HEK293 (cell line): Measurements from ENCODE around the gene COL13A1.

Experiments
- CTCF ChIA-PET: fragments of 350-600 bp; formaldehyde crosslinking; extraction: SDS; loops from one replicate; lab custom pipeline; 2021; ENCODE audit warnings: antibody characterized with exemption; lab: Yijun Ruan, JAX
- POLR2A ChIA-PET: fragments of 300-600 bp; formaldehyde crosslinking; extraction: SDS; loops from one replicate; lab custom pipeline; 2020; ENCODE audit warnings: antibody characterized with exemption, inconsistent platforms; lab: Yijun Ruan, JAX
- H3K27ac ChIP-seq: fragments of 200-500 bp; sonication (Bioruptor generic); 2 replicates; pipeline ENCODE4 v1.5.1; 2014; ENCODE audit warnings: low read depth, low read length, control low read depth, inconsistent platforms; ENCODE audit errors: extremely low read depth
- H3K36me3 ChIP-seq, 2 experiments: fragments of 200-500 bp in 1 of 2; sonication (Bioruptor generic) in 1 of 2; 1 replicate in 1 of 2; 2 replicates in 1 of 2; pipeline ENCODE4 v1.5.1; 2014 to 2017; ENCODE audit warnings: inconsistent platforms in 2 of 2, low read length in 2 of 2; ENCODE audit not compliant: control insufficient read depth in 2 of 2, insufficient read depth in 1 of 2
- H3K4me1 ChIP-seq: fragments of 200-500 bp; sonication (Bioruptor generic); 2 replicates; pipeline ENCODE4 v1.5.1; 2014; ENCODE audit warnings: mild to moderate bottlenecking, low read length, inconsistent platforms; ENCODE audit not compliant: control insufficient read depth, insufficient read depth
- H3K4me3 ChIP-seq: 2 replicates; pipeline ENCODE4 v1.5.1; 2011; ENCODE audit warnings: low read depth, mild to moderate bottlenecking, control low read depth, low read length, moderate library complexity
- H3K9me3 ChIP-seq: fragments of 200-500 bp; sonication (Bioruptor generic); 2 replicates; pipeline ENCODE4 v1.5.1; 2014; ENCODE audit warnings: low read depth, low read length, inconsistent platforms; ENCODE audit not compliant: control insufficient read depth, insufficient read depth
- GLIS2 ChIP-seq: fragments of 450-650 bp; formaldehyde crosslinking; IDR thresholded peaks from 2 replicates; pipeline ENCODE4 v1.5.1; 2016; ENCODE audit warnings: missing biosample characterization, missing genetic modification characterization
- HOXA7 ChIP-seq: sonication (generic); formaldehyde crosslinking; IDR thresholded peaks from 2 replicates; pipeline ENCODE4 v1.8.1; 2022; ENCODE audit warnings: missing genetic modification reagents, borderline replicate concordance
- PATZ1 ChIP-seq: fragments of 450-650 bp; formaldehyde crosslinking; IDR thresholded peaks from 2 replicates; pipeline ENCODE4 v1.5.1; 2016; ENCODE audit warnings: missing biosample characterization, missing genetic modification characterization
- REPIN1 ChIP-seq: fragments of 450-650 bp; formaldehyde crosslinking; IDR thresholded peaks from 2 replicates; pipeline ENCODE4 v1.5.1; 2017; ENCODE audit warnings: missing biosample characterization, missing genetic modification characterization, low read depth
- ZBTB21 ChIP-seq: fragments of 450-650 bp; formaldehyde crosslinking; IDR thresholded peaks from 2 replicates; pipeline ENCODE4 v1.5.1; 2017; ENCODE audit warnings: missing biosample characterization, missing genetic modification characterization
- ZEB2 ChIP-seq: fragments of 450-650 bp; formaldehyde crosslinking; IDR thresholded peaks from 2 replicates; pipeline ENCODE4 v1.5.1; 2016; ENCODE audit warnings: missing biosample characterization, missing genetic modification characterization
- ZFP41 ChIP-seq: fragments of 450-650 bp; formaldehyde crosslinking; IDR thresholded peaks from 2 replicates; pipeline ENCODE4 v1.5.1; 2016; ENCODE audit warnings: missing biosample characterization, missing genetic modification characterization, borderline replicate concordance
- ZIC2 ChIP-seq: fragments of 450-650 bp; formaldehyde crosslinking; IDR thresholded peaks from 2 replicates; pipeline ENCODE4 v1.5.1; 2016; ENCODE audit warnings: missing biosample characterization, missing genetic modification characterization
- ZNF23 ChIP-seq: fragments of 450-650 bp; formaldehyde crosslinking; IDR thresholded peaks from 2 replicates; pipeline ENCODE4 v1.5.1; 2016; ENCODE audit warnings: missing biosample characterization, missing genetic modification characterization, borderline replicate concordance
- ZNF26 ChIP-seq: fragments of 450-650 bp; formaldehyde crosslinking; IDR thresholded peaks from 2 replicates; pipeline ENCODE4 v1.5.1; 2016; ENCODE audit warnings: missing biosample characterization, missing genetic modification characterization
- ZNF274 ChIP-seq, 2 experiments: fragments of 200-500 bp in 1 of 2; fragments of 450-650 bp in 1 of 2; sonication (Bioruptor generic) in 1 of 2; formaldehyde crosslinking in 1 of 2; IDR thresholded peaks; 2 replicates each; pipeline versions ENCODE4 v1.5.1 to v1.6.1; 2014 to 2016; ENCODE audit warnings: borderline replicate concordance in 1 of 2, inconsistent platforms in 1 of 2, low read length in 1 of 2, missing biosample characterization in 1 of 2, missing genetic modification characterization in 1 of 2
- ZNF341 ChIP-seq: fragments of 450-650 bp; formaldehyde crosslinking; IDR thresholded peaks from 2 replicates; pipeline ENCODE4; 2016; ENCODE audit warnings: low read depth, missing biosample characterization, missing genetic modification characterization
- ZNF423 ChIP-seq: fragments of 450-650 bp; formaldehyde crosslinking; IDR thresholded peaks from 2 replicates; pipeline ENCODE4 v1.5.1; 2016; ENCODE audit warnings: missing biosample characterization, missing genetic modification characterization
- ZNF488 ChIP-seq: fragments of 450-650 bp; formaldehyde crosslinking; IDR thresholded peaks from 2 replicates; pipeline ENCODE4 v1.5.1; 2016; ENCODE audit warnings: missing biosample characterization, missing genetic modification characterization
- ZNF621 ChIP-seq: fragments of 450-650 bp; formaldehyde crosslinking; IDR thresholded peaks from 2 replicates; pipeline ENCODE4 v1.5.1; 2017; ENCODE audit warnings: missing biosample characterization, missing genetic modification characterization
- ZNF658 ChIP-seq: fragments of 450-650 bp; formaldehyde crosslinking; IDR thresholded peaks from 2 replicates; pipeline ENCODE4; 2016; ENCODE audit warnings: missing biosample characterization, missing genetic modification characterization
- ZNF670 ChIP-seq: fragments of 450-650 bp; formaldehyde crosslinking; IDR thresholded peaks from 2 replicates; pipeline ENCODE4 v1.5.1; 2016; ENCODE audit warnings: missing biosample characterization, missing genetic modification characterization, low read depth
- ZNF768 ChIP-seq: fragments of 450-650 bp; formaldehyde crosslinking; IDR thresholded peaks from 2 replicates; pipeline ENCODE4 v1.5.1; 2018; ENCODE audit warnings: missing biosample characterization, mild to moderate bottlenecking, missing genetic modification characterization

Gene COL13A1

GRCh38 chr10:69879634-69880257 is 78.0 kb downstream of the COL13A1 start:
- CTCF ChIA-PET: interaction anchor here (1.1 to 1.5 kb wide), 2 partner anchors 9 to 35 kb away, joined by 3 to 7 read pairs; no protein-coding TSS in a partner anchor
- POLR2A ChIA-PET: no interaction called here
- TF ChIP-seq PATZ1 (tag by site-specific recombination) (no peak), ZNF621 (tag by site-specific recombination) (no peak), ZNF488 (tag by site-specific recombination) (no peak), ZFP41 (tag by site-specific recombination) (no peak), ZNF274 (IDR thresholded peaks at IDR 0.05; ENCODE audit: low read length) (no peak), ZNF274 (tag by site-specific recombination; IDR thresholded peaks at IDR 0.05; ENCODE audit: borderline replicate concordance) (no peak), HOXA7 (no peak), ZEB2 (no peak), ZNF670 (tag by site-specific recombination) (no peak), ZNF658 (tag by site-specific recombination) (no peak), ZBTB21 (tag by site-specific recombination) (no peak), ZNF23 (tag by site-specific recombination) (no peak), ZNF26 (tag by site-specific recombination) (no peak), ZNF768 (tag by site-specific recombination) (no peak), ZNF341 (tag by site-specific recombination) (no peak), REPIN1 (no peak)
- no peaks in the 10 kb centered on the region for H3K4me1 ChIP-seq
- no peak overlapping the region for H3K27ac ChIP-seq
- H3K4me3 ChIP-seq: no peak overlapping the region
- H3K9me3 ChIP-seq: no peaks in the 10 kb centered on the region
- H3K36me3 ChIP-seq: no peaks in the 10 kb centered on the region

GRCh38 chr10:69880301-69881081 is 78.8 kb downstream of the COL13A1 start:
- H3K4me3 ChIP-seq: no peak overlapping the region
- H3K36me3 ChIP-seq: no peaks in the 10 kb centered on the region
- no peak overlapping the region for H3K27ac ChIP-seq
- TF ChIP-seq GLIS2 (tag by site-specific recombination) (0 out of 2 replicates have a peak, but pooled peaks have one; percentile 15), ZNF423 (tag by site-specific recombination) (no peak), ZIC2 (tag by site-specific recombination) (peak; percentile 26; the same call in 1 of the 2 replicates)
- no peaks in the 10 kb centered on the region for H3K9me3 ChIP-seq
- no peaks in the 10 kb centered on the region for H3K4me1 ChIP-seq
- ChIA-PET POLR2A (no interaction called here), CTCF (interaction anchor here (0.8 to 1.1 kb wide), 2 partner anchors 8 to 252 kb away, joined by 3 read pairs; no protein-coding TSS in a partner anchor)
